ENCODE measurements around the gene FBRSL1.
"Not testable (repeated sequence)": the region's sequence is repeated elsewhere in the genome, so short reads cannot be mapped to it uniquely, and the experiment has no call there.

- not testable (repeated sequence) for TF ChIP-seq RXRA (IDR thresholded peaks at IDR 0.05; ENCODE audit: borderline replicate concordance, low read depth); CTCF (IDR thresholded peaks at IDR 0.05); NRF1 (IDR thresholded peaks at IDR 0.05; ENCODE audit: low read depth, low read length); SIN3A (IDR thresholded peaks at IDR 0.05; ENCODE audit: borderline replicate concordance, low read depth, low read length); SMC3 (IDR thresholded peaks at IDR 0.05; ENCODE audit: low read depth, low read length); MXI1 (IDR thresholded peaks at IDR 0.05; ENCODE audit: low read depth, low read length); TAF1 (IDR thresholded peaks at IDR 0.05; ENCODE audit: borderline replicate concordance, low read depth, low read length); IRF3 (IDR thresholded peaks at IDR 0.05; ENCODE audit: low read depth, low read length); MAX (IDR thresholded peaks at IDR 0.05; ENCODE audit: low read depth); POLR2AphosphoS5 (IDR thresholded peaks at IDR 0.05; ENCODE audit: low read depth, low read length); CHD2 (IDR thresholded peaks at IDR 0.05; ENCODE audit: low read length, partially characterized antibody); EP300 (IDR thresholded peaks at IDR 0.05; ENCODE audit: borderline replicate concordance in 1 of 2, low read depth in 1 of 2, low read length in 1 of 2); RCOR1 (IDR thresholded peaks at IDR 0.05; ENCODE audit: low read length)
These were observed 15.1 kb upstream of the FBRSL1 start for GRCh38 chr12:132474799-132475303.

Measured in SK-N-SH (cell line).